Tibial nerve (tissue), 3 donors: Measurements from ENCODE around the gene P2RY8.
"Not testable (repeated sequence)": the region's sequence is repeated elsewhere in the genome, so short reads cannot be mapped to it uniquely, and the experiment has no call there.

Experiments used
- CTCF ChIP-seq, 5 experiments: fragments of 200-600 bp in 3 of 5; fragments of 450-650 bp in 2 of 5; sonication (generic) in 3 of 5; IDR thresholded peaks; one replicate each; pipeline ENCODE4 v1.5.1; 2016 to 2019; ENCODE audit warnings: antibody characterized with exemption in 5 of 5, mild to moderate bottlenecking in 3 of 5, moderate library complexity in 2 of 5
- POLR2A ChIP-seq, 2 donors: fragments of 450-650 bp; IDR thresholded peaks; one replicate each; pipeline ENCODE4 v1.6.1; 2017; ENCODE audit warnings: antibody characterized with exemption in 2 of 2, mild to moderate bottlenecking in 2 of 2, moderate library complexity in 2 of 2

- TF ChIP-seq POLR2A, CTCF (IDR thresholded peaks at IDR 0.05): not testable (repeated sequence)
Measured at GRCh38 chrX:1539146-1539545, 2.2 kb upstream of the P2RY8 start.
